Kasumi-1 (cell line): ENCODE results near the gene SAPCD2.
"Not testable (repeated sequence)": the region's sequence is repeated elsewhere in the genome, so short reads cannot be mapped to it uniquely, and the experiment has no call there.

ENCODE experiments used
- DNase-seq, 2 experiments: peaks; one replicate each; lab custom pipeline; 2025; lab: John Stamatoyannopoulos, UW

SAPCD2 gene

DNA sequence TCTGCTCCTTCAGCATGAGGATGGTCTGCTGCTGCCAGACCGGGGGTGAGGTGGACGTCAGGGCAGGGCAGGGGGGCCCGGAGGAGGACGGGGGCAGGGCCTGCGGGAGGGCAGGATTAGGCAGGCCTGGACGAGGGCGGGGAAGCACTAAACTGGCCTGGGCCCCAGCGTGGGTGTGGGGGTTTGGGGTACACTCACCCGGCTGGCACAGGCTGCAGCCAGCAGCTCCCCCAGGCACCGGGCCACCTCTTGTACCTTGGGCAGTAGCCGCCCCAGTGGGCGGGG lies 5.5 kb downstream of the SAPCD2 start:
- no peak for DNase-seq

DNA sequence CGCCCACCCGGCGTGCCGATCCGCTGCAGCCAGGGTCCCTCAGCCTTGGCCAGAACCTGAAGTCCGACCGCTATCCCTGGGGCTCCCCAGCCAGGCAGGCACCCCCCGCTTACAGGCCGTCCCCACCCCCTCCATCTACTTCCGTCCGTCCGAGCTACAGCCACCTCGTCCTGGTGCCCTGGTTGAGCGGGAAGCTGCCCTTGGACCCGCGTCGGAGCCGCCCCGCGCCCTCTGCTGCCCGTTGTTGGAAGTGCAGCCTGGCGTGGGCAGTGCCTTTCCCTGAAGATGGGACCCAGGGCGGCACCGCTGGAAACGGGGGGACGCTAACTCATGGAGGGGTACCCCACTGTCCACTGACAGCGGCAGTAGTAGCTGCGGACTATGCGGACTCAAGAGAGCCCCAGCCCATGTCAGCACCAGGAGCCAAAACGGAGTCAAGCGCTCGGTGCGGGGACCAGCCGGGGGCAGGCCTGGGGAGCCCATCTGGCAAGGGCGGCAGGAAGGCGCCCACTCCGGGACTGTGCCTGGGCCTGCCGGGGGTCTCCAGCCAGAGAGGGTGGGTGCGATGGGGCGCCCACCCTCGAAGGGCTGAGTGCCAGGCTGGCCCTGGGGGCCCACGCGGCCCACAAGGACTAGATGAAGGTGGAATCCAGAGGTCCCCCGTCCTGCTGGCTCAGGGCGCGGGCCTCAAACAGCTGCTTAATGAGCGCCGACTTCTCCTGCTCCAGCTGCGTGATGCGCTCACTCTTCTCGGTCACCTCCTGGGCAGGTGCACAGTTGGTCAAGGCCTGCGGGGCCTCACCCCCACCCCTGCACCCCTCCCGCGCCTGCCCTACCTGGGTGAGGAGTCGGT lies 6.1 kb downstream of the SAPCD2 start:
- DNase-seq: peak in 1 of 2 experiments; percentile 33

DNA sequence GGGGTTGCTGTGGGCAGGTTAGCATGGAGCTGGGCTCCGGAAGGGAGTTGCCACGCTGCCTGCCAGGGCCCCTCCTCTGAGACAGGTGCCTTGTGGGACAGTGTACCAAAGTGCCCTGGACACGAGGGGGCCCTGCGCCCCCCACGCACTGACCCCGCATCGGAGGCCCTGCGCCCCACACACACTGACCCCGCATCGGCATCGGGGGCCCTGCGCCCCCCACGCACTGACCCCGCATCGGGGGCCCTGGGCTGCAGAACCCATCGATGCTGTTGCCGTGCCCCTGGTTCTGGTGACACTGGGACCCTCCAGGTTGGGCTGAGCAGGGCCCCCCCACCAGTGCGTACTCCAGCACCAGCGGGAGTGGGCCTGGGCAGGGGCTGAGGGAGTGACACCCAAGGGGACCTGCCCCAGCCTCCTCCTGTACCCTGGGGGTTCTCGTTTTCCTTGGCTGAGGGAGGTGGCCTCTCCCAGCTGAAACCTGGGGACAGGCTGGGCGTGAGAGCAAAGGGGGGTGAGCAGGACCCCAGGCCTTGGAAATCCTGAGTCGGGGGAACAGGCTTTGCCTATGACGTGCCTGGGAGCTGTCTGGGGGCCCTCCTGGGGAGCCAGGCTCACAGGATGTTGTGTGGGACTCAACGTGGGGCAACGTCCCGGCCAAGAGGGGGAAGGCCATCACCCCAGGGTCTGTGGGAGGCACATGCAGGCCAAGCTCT lies 6.9 kb downstream of the SAPCD2 start:
- DNase-seq: no peak

DNA sequence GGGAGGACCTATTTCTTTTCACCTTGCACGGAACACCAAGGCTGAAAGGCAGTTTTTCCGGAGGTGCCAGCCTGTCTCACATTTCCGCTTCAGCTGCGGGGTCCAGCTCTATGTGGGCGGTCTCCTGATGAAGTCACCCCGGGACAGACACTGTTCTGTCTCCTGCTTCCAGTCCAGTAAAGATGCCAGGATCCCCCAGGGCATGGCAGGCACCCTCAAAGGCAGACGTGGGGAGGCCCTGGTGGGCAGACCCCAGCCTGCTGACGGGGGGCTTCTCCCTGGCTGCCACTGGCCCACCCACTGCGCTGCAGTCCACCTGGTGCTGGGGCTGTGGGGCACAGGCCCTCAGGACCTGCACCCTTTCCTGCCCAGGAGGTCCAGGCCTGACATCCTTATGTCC lies 7.6 kb downstream of the SAPCD2 start:
- DNase-seq: not testable (repeated sequence)

DNA sequence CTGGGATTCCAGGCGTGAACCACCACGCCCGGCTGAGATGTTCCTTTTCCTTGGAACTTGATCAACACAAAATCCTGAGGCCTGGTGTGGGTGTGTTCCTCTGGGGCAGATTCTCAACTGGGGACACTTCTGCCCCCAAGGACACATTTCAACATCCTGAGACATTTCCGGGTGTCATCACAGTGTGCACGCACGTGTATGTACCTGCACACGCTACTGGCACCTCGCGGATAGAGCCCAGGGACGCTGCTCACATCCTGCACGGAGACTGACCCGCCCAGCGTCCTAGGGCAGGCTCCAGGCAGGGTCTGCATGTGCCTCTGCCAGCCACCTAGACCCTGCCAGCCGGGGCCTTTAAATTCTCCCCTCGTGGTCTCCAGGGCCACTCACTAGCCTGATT lies 8.0 kb downstream of the SAPCD2 start:
- DNase-seq: no peak

DNA sequence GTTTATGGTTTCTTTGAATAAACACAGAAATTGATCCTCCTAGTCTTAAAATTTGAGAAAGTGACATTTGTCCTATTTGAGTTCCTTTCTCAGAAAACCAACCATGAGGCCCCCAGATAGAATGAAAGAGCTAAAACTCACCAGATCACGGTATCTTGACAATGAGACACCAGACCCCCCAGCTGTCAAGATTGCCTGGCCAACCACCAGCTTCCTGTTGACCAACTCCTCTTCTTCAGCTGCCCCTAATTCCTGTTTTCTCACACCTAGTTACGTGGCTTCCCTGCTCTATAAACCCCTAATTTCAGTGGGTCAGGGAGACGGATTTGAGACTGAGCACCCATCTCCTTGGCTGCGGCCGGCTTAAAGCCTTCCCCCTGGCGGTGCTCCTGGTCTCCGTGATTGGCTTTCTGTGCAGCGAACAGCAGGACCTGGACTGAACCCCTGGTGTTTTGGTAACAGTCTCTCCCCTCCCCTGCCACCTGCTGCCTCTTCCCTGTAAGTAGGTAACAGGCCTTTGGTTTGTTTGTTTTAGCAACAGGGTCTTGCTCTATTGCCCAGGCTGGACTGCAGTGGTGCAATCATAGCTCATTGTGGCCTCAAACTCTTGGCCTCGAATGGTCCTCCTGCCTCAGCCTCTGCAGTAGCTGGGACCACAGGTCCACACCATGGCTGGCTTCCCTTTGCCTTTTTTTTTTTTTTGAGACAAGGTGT lies 11.7 kb downstream of the SAPCD2 start:
- no peak for DNase-seq

DNA sequence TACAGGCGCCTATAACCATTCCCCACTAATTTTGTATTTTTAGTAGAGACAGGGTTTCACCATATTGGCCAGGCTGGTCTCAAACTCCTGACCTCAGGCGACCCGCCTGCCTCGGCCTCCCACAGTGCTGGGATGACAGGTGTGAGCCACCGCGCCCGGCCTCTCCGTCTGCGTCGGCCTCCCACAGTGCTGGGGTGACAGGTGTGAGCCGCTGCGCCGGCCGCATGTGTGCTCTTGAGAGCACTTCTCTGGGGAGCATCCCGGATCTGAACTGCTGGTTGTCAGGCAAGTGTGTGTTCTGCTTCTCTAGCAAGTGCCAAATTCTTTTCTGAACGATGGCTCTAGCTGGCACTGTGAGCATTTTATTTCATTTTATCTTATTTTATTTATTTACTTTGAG lies 12.8 kb downstream of the SAPCD2 start:
- no peak for DNase-seq

DNA sequence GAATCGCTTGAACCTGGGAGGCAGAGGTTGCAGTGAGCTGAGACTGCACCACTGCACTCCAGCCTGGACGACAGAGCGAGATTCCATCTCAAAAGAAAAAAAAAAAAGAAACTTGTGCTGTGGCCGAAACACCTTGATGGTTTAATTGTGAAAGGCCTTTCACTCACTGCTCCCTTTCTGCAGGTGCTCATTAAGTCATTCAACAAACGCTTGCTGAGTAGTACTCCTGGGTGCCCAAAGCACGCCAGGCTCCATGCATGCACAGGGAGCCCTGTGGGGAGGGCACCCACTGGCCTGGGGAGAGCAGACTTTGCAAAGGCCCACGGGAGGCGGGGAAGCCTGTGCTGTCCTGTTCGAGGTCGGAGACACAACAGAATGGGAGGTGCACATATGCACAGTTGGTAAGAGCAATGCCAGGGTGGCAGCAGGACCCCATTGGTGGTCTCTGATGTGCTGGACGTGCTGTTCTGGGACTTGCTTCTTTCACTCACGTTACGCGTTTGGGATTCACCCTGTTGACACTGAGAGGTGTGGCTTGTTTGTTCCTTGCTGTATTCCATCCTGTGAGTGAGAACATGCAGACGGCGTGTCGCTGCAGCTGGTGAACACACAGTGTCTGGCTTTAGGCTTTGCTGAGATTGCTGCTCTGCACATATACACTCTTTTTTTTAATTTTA lies 13.5 kb downstream of the SAPCD2 start:
- DNase-seq: no peak

DNA sequence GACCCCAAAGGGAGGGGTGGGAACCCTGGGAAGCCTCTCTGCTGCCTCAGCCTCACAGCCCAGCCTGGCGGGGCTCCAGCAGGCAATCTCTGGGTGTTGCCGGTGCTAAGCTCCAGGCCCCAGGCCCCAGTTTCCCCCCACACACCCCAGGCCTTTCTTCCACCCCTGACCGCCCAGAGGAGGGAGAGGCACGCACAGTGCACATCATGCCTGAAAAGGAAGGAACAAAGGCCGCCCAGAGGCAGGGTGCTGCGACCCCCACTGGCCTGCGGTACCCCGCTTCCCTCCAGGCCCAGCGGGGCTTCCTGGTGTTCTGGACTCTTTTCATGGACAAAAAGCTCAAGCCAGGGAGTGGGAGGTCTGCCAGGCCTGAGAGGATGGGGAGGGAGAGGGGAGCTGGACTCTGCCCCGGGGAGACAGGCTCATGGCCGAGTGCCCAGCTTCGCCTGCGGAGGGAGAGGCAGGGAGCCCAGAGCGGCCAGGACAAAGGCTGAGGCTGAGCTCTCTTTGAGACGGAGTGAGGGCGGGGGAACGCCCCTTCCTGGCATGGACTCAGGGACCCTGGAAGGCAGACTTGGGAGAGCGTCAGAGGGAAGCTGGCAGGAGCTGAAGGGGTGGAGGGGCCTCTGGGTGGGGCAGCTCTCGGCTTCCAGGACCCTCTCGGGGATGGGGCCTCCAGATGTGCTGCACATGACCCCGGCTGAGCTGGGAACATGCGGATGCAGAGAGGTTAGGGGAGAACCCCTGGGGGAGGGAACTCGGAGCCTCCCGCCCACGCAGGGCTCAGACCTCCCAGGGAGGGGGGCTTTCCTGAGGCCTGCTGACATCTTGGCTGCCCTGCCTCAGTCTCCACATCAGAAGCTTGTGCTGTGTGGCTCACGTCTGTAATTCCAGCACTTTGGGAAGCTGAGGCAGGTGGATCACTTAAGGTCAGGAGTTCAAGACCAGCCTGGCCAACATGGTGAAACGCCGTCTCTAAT lies 14.7 kb downstream of the SAPCD2 start:
- no peak for DNase-seq

DNA sequence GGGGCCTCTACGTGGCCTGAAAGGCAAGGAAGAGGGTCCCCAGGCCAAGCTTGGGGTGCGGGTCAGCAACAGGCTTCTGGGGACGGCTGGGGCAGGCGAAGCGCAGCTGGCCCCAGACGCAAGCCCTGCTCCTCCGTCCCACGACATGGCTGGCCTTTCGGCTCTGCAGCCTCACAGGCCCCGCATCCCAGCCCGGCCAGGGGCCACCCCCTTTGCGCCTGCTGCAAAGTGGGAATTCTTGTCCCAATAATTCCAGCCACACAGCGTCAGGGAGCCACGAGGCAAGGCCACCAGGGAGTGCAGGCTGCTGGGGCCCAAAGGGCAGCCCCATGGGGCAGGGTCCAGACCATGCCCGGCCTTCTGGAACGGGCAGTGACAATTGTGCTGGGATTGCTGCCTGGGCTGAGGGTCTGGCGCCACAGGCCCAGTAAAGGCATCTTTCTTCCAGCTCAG lies 15.4 kb downstream of the SAPCD2 start:
- DNase-seq: no peak

DNA sequence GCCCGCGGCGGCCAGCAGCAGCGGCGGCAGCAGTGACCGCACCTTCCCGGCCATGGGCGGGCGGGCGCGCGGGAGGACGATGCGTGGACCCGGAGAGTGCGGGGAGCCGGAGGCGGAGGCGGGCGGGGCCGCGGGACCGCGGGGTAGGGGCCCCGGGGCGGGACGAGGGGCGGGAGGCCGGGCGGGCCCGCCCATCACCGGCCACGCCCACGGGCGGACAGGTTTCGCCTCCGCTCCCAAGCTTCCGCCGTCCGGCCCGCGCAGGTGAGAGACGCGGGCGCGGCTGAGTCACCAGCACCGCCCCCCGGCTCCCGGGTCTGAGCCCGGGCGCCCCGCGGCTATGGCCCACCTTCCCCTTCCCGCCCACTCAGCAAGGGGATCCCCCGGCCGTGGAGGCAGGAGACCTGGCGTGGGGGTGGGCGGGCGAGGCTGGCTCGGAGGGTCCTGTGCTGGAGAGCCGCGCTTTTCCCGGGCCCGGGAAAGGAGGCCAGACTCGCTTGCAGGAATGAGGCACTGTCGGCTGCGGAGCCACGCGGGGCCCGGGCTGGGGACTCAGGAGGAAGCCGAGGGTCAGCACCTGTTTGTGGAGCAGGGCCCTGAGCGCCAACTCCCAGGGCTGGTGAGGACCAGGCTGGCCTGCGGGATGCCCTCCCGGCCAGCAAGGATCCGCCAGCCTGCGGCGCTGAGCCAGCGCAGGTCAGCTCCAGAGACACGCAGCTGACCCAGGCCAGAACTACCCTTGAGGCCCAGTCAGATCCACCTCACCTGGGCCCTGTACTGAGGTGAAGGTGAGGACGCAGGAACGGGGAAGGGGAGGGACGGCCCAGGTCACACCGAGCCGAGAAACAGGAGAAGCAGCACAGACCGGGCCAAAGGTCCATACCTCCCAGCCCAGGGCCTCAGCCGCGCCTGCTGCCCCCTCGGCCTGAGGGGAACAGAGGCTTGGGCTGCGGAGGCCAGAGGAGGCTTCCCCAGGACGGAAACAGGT lies 16.1 kb downstream of the SAPCD2 start, which contains the start of gene ENTPD2:
Gene ENTPD2, minus strand, starts transcription at position 118 of the 988 bp plus-strand sequence. Its CDS starts 64 bp downstream, at position 54.
- no peak for DNase-seq

DNA sequence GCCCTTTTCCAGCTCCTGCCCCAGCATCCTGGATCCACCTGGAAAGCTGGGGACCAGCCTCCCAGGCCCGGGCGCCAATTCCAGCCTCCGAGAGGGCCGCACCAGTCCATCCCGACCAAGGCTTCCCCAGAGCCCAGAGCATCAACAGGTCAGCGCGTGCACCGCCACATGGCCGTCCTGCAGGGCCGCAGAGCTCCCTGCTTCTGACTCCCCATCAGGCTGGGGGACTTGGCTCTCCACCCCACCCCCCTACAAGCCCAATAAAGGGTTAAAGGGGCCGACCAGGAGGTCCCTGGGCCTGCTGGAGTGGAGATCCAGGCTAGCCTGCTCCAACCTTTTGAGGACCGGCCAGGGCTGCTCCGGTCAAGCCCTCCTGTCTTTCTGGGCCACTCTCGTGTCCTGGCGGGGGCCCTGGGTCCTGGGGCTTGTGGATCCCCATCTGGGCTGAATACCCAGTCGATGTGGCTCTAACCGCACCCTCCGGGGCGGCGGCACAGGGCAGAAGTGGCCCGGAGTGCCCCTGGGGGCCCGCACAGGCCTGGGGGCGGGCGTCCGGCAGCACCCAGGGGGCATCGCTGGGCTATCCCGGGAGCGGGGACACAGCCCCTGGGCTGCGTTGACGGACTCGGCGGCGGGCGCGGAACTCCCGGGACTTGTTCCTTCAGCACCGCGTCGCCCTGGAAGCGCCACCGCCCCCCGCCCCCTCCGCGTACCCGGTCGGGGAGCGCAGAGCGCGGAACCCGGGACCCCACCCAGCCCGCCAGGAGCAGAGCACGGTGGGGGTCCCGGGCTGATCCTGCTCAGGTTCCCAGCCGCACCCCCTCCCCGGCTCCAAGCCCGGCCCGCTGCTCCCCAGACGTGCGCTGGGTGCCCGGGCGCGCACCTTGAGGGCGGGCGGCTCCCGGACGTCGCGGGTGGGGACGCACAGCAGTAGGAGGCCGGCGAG lies 17.1 kb downstream of the SAPCD2 start:
- DNase-seq: no peak

DNA sequence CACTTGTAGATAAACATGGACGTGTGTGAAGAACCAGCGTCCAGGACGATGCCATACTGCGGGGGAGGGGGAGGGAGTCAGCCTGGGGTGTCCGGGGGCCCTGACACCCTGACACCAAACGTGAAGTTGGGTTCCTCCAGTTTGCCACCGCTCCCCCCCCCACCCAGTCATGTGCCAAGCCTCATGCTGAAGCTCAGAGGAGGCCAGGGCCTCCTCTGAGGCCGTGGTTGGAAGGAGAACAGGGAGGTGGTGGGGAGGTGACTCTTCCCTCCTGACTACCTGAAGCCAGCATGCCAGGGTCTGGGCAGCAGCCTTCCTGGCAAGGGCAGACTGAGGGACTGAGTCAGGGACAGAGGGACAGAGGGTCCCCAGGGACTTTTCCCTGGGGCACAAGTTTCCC lies 18.1 kb downstream of the SAPCD2 start:
- DNase-seq: no peak

DNA sequence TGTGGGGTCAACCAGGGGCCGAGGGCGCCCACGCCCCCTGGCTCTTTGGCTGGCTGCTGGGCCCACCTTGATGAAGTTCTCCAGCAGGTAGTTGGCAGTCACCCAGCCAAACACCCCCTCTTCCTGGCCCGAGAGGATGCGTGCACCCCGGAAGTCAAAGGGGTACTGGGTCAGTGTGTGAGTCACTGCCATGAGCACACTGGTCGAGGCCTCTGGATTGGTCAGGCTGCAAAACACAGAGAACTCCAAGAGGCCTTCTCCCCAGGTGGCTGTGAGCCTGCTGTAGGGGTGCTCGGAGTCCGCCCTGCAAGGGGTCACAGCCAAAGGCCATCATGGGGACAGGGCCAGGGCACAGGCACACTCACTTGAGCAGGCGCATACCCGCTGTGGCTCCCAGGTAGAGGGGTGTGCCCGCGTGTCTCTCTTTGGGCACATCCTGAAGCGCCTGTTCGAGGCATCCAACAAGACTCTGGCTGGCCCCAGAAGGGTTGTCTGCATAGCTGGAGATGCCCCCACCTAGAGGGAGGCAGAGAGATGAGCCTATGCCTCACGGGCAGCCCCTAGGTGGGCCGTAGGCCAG lies 19.1 kb downstream of the SAPCD2 start:
- DNase-seq: no peak

DNA sequence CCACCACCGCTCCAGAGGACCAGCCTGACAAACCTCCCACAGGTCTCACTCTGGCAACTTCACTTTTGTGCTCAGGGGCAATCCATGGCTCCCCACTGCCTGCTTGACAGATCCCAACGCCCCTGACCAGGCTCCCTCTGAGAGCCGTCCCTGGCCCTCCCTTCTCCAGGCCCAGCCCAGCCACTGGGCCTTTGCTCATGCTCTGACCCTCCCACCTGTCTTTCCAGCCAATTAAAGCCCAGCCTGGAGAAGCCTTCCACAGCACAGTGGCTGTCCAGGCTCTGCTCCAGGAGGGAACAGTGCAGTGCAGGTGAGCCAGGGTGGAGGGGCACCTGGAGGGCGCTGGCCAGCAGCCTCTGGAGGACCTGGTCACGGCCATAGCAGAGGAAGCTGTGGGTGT lies 19.8 kb downstream of the SAPCD2 start:
- DNase-seq: no peak

DNA sequence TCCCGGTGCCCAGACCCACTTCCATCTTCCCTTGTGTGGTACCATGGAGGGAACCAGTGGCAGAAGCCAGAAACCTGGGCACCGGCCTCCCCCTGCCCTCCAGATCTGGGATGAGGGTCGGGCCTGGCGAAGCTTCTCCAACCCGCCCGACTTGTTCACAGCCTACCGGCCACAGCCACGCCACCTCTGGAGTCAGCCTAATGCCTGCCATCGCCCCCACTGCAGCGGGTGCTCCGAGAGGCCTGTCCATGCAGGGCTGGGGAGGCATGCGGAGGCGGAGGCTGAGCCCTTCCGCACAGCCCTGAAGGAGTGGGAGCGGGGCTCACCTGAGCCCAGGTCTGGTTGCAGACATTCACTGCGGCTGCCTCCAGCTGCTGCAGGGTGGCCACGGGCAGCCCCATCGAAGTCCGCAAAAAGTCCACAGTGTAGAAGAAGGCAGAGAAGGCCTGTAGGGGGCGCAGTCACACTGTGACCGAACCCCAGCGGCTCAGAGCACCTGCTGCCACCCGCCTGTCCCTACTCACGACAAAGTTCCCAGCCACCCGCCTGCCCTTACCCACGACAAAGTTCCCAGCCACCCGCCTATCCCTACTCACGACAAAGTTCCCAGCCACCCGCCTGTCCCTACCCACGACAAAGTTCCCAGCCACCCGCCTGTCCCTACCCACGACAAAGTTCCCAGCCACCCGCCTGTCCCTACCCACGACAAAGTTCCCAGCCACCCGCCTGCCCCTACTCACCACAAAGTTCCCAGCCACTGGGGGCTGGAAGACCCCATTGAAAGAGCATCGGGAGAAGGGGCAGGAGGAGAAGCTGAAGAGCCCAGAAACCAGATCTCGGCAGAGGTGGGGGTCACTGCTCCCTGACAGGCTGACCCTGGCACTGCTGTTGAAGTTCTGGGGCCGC lies 20.6 kb downstream of the SAPCD2 start:
- peak; percentile 31 to 49 for DNase-seq
